Measurements from ENCODE around the gene FARS2.
"Not testable (repeated sequence)": the region's sequence is repeated elsewhere in the genome, so short reads cannot be mapped to it uniquely, and the experiment has no call there.

Gene FARS2

GRCh38 chr6:5652406-5653137 is 391.3 kb downstream of the FARS2 start:
- no peak for DNase-seq

DNA sequence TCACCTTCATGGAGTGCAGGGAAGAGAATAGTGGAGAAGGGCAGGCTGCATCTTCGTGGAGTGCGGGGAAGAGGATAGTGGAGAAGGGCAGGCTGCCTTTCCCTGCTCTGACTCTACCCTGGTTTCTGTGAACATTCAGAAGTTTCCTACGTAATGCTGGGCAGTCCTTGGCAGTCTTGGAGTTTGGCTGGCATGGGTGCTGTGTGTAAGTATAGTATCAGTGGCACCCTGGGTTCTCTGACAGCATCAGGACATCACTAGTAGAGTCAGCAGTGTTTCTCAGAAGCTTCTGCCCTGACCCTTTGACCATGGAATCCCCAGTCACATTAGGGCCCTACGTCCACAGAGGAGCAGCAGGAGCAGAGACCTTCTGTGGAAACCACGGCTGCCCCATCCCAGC is 392.5 kb downstream of the FARS2 start:
- no peak for DNase-seq

DNA sequence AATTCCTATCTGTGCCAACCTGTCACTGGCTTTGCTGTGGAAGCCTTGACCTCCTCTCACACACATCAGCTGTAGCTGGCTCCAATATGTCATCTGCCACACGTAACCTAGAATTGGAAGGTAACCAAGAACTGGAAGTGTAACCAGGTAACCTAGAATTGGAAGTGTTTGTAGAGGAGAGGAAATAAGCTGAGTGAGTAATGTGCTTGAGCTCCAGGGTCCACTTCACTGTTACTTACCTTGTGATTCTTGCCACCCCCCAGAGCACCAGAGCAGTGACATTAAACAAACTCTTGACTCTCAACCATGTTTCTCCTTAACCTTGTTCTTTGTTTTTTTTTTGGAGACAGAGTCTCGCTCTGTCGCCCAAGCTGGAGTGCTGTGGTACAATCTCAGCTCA is 394.9 kb downstream of the FARS2 start:
- no peak for DNase-seq

DNA sequence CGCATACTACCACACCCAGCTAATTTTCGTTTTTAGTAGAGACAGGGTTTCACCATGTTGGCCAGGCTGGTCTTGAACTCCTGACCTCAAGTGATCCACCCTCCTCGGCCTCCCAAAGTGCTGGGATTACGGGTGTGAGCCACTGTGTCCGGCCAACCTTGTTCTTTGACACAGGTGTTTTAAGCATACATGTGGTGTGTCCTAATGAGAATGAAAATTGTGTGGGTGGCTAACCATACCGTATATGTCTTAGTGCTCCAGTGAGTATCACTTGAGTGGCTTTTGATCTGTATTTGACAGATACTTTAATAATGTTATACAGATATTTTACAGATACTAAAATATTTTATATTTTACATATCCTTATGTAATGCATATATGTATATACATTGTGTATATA is 395.4 kb downstream of the FARS2 start:
- not testable (repeated sequence) for DNase-seq

GRCh38 chr6:5657684-5658430 is 396.5 kb downstream of the FARS2 start:
- no peak for DNase-seq

DNA sequence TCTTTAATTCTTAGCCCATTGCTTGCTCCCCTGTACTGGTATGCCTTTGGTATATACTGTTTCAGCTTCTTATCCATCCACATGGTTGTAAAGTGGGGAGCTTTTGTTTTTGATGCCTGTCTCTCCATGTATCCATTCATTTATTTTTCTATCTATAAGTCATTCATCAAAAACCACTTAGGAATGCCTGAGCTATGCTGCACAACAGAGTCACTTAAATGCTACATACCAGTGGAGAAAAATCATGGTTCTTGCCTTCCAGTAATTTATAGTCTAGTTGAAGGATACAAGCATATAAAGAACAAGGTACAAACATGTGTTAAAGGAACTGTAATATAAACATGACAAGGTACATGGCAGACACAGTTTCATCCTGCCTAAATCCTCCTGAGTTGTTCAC is 398.2 kb downstream of the FARS2 start:
- no peak for DNase-seq

GRCh38 chr6:5660772-5661171 is 399.5 kb downstream of the FARS2 start:
- DNase-seq: no peak

- DNase-seq: no peak
Observed at GRCh38 chr6:5662797-5663196, 401.5 kb downstream of the FARS2 start.

DNA sequence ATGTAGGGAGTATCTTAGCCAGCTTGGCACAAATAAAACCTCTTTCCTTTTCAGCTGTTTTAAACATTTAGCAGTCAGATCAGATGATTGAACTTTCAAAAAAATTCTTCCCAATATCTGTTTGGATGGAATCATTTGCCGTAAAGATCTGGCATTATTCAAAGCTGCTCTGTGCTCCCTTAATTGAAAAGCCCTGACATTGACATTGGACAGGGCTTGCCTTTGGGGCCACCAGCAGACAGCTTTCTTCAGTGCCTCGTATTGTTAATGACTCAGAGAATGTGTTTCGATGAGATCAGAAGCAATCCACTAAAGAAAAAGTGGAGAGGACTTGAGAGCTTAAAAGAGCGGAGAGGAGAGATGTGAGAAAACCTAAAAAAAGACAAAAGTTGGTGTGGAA is 401.9 kb downstream of the FARS2 start:
- DNase-seq: no peak

DNA sequence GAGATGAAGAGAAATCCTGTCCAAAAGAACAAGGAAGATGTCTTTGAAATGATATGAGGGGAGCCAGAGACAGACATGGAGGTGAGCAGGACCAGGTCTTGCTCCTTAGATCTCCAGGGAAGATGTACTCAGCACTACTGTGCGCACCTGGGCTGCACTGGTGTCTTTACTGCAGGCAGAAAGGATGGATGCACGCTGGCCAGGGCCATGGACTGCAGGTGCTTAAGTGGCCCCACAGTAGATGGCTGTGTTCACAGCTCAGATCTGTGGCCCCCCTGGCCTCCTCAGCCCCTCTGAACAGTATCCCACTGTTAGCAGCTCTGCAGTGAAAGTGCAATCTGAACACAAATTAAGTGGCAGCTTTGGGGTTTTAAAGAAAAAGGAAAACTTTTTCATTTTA is 402.4 kb downstream of the FARS2 start:
- no peak for DNase-seq

GRCh38 chr6:5664149-5664548 is 402.8 kb downstream of the FARS2 start:
- no peak for DNase-seq

GRCh38 chr6:5665173-5665572 is 403.9 kb downstream of the FARS2 start:
- no peak for DNase-seq

- DNase-seq: no peak
Observed at GRCh38 chr6:5665667-5666066, 404.4 kb downstream of the FARS2 start.

GRCh38 chr6:5666695-5667094 is 405.4 kb downstream of the FARS2 start:
- DNase-seq: no peak

DNA sequence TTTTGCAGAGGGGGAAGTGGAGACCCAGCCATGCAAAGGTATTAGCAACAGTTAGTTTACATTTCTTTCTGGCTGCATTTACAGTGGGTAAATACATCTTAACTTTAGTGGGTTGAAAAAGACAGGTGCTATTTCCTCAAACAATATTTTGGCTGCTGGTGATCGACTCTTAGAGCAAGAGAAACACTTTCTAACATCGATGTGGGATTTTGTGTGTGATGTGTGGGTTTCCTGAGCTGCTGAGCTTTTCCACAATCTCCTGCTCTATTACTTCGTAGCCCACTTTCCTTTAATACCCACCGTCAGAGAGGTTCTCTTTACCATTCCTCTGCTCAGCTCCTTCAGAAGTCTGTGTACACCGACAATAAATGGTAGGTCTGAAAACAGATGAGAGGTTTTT is 406.4 kb downstream of the FARS2 start:
- DNase-seq: no peak

GRCh38 chr6:5670381-5670780 is 409.1 kb downstream of the FARS2 start:
- no peak for DNase-seq

DNA sequence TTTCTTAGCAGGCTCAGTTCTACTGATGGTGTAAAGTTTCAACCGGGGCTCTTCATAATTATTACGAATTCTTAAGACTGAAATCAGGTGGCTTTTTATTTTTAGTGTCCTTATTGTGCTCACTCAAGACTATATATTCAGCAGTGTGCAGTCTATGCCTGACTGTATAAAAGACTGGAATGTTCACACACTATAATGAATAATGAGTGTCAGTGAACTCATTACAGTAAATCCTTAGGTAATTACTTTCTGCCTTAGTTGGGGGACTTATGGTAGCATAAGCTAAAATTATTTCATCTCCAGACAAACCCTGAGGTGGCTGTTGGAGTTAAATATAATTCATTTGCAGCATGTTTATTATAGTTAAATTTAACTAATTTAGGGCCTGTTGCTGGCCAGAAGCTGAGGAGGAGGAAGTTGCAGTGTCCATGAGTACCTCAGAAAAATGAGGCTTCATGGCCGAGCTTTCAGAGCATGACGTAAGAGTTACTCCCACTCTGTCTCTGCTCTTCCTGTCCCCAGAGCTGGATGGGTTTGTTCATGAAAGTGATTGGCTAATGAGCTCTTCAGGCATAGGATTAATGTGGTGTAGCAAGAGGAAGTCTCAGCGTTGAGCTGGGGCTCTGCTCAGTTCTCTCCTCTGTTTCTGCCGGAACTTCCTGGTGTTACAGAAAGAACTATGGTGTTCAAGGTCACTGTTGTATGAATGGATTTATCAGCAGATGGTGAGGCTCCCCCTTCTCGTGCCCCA is 409.7 kb downstream of the FARS2 start:
- DNase-seq: peak; percentile 37

DNA sequence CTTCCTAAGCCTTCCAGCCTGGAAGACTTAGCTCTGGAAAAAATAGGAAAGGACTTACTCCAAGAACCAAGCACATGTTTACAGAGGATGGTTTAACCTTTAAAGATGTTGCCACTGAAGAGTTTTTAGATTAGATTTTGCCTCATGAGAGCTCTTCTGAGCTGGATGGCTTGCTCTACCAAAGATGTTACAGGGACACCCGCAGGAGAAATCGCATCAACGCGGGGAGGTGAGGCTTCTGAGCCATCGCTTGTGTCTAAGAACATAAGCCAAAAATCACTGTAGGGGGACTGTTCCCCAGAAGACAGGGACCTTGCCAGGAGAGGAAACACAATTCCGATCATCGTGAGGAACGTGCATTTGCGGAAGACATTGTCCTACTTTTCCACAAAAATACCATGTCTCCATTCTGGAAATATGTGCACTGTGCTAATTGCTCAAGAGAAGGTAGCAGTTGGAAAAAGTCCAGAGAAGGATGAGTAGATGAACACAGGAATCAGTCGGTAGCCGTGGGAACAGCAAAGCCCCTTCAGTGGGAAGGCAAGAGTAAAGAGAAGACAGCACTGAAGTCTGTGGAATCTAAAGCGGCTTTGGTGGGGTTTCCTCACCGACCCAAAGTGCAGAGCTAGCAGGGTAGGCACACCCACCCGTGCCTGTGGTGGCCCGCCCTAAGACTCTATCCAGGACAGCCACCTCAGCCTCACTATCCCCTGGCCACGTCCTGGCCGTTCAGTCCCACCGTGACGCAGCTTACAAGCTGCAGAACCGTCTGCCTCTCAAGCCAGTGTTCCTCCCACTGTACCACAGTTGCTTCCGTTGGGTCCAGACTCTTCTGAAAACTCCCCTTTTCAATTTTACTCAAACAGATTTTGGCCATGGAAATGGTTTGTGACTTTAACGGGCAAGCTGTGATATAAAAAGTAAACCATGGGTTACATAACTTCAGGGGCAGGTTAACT is 410.6 kb downstream of the FARS2 start:
- DNase-seq: no peak

DNA sequence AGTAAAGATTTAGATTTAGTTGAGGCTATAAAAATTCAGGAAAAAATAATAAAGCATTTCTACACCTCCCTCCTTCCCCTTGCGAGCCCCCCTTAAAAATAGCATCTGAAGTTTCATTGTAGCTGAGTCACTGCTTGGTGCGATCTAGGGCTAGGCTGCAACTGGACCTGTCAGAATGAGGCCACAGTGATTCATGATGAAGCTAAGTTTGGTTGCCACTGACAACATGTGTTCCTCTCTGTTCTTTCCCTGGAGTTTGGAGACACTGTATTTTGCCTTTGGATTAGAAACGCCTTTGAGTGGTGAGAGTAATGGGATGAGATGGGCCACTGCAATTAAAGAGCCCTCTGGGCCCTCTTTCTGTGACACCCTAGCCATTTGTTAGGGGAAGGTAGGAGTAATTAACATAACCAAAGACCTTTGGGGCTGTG is 411.3 kb downstream of the FARS2 start:
- peak; percentile 56 for DNase-seq

GRCh38 chr6:5673019-5673790 is 411.9 kb downstream of the FARS2 start:
- DNase-seq: no peak

DNA sequence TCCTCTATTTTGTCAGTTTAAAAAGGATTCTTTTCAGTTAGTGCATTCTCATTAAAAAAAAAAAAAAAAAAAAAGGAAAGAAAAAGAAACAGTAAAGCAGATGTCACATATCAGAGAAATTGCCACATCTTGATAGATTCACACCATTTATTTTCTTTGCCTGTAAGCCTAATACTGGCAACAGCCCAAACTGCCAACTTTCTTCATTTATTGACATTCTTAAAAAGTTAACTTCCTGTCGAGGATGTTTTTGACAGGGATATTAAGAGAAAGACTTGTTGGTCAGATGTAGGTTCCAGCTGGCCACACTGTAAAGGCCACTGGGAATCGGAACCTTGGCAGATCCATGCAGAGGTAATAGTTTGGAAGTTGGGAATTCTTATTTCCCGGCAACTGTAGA is 412.8 kb downstream of the FARS2 start:
- no peak for DNase-seq

DNA sequence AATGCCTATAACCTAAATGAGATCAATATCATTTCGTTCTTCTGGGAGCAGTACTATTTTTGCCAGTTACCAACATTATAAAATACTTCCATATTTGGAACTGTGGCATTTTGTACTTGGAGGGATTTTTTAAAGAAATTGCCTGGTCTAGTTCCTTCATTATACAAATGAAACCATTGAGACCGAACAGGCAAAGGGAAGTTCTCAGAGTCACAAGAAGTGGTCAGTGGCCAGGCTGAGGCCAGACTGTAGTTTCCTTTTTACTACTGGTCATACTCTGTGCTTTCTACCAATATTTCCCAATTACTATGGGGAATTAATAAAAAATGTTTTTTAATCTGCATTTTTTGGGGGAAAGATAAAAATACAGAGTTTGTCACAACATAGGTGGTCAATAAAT is 413.4 kb downstream of the FARS2 start:
- DNase-seq: no peak

Data from kidney glomerular epithelial cell (primary cell).